H1 (cell line): Measurements from ENCODE around the gene TSSK6. TPM values are rescaled to one million over a fixed set of nuclear protein-coding genes. Genes with fewer than 3 reads are reported as not detected.

ENCODE experiments used
- ASH2L ChIP-seq: fragments of 200-600, 300-600 bp; sonication (generic); IDR thresholded peaks from one replicate; pipeline ENCODE4 v1.7.1; 2017; ENCODE audit warnings: low read length
- CBX8 ChIP-seq: fragments of 300-800, 300-1000 bp; sonication (generic); IDR thresholded peaks from 2 replicates; pipeline ENCODE4 v1.7.1; 2016; ENCODE audit warnings: low read depth, low read length, borderline replicate concordance
- KDM4A ChIP-seq: IDR thresholded peaks from one replicate; pipeline ENCODE4 v1.7.1; 2012; ENCODE audit warnings: low read depth, mild to moderate bottlenecking, moderate library complexity, low read length, inconsistent platforms; ENCODE audit not compliant: severe bottlenecking
- RBBP5 ChIP-seq: IDR thresholded peaks from 2 replicates; pipeline ENCODE4 v1.7.1; 2012; ENCODE audit warnings: low read depth, mild to moderate bottlenecking, inconsistent platforms, low read length, moderate library complexity, borderline replicate concordance
- RXRA ChIP-seq: IDR thresholded peaks from 2 replicates; pipeline ENCODE4 v1.6.1; 2011; ENCODE audit warnings: low read depth, mild to moderate bottlenecking, low read length, moderate library complexity; ENCODE audit not compliant: insufficient read depth
- SP4 ChIP-seq: IDR thresholded peaks from 2 replicates; pipeline ENCODE4 v1.6.1; 2012; ENCODE audit warnings: low read length, inconsistent platforms
- polyA plus RNA-seq, 7 experiments: library from polyadenylated mRNA; depleted of rRNA in 3 of 7; stranded (reverse) in 5 of 7; unstranded in 2 of 7; fragments of >200 nt in 5 of 7; fragments of 200-250 nt in 2 of 7; gene quantifications; 1 replicate in 5 of 7; 2 replicates in 1 of 7; 4 replicates in 1 of 7; pipeline versions ENCODE4 v1.2.1 to v1.2.3, GENCODE V29; 2011 to 2013; ENCODE audit warnings: missing spikeins in 2 of 7, mixed read lengths in 2 of 7
- total RNA-seq: library from RNA; stranded (reverse); fragmentation: NEBNext Ultra II Directional; extraction: Animal tissue kit (Norgen Biotek cat#: 25700); gene quantifications from 2 replicates; pipeline ENCODE4 v1.2.1, GENCODE V29; 2021

TSSK6 gene
- total and polyA plus RNA-seq, 2 of the 8 experiments (the other 6 are each of a cell fraction or from before 2014, with no cell fraction given): 3.6 to 7.8 TPM

- TF ChIP-seq RBBP5: no peak
- TF ChIP-seq SP4: no peak
- no peak for TF ChIP-seq KDM4A
- TF ChIP-seq ASH2L: no peak
- no peak for TF ChIP-seq CBX8
- TF ChIP-seq RXRA: no peak
Measured at GRCh38 chr19:19552798-19553197, 37.5 kb upstream of the TSSK6 start (continued).
